ENCODE measurements around the gene EFCAB13.

DNA sequence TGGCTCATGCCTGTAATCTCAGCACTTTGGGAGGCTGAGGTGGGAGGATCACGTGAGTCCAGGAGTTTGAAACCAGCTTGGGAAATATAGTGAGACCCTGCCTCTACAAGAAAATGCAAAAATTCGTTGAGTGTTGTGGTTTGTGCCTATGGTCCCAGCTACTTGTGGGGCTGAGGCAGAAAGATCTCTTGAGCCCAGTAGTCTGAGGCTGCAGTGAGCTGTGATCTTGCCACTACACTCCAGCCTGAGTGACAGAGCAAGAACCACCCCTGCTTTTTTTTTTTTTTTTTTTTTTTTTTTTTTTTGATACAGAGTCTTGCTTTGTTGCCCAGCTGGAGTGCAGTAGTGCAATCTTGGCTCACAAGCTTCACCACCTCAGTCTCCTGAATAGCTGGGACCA is 36.1 kb upstream of the EFCAB13 start:
- TF ChIP-seq POLR2A (IDR thresholded peaks at IDR 0.05): no peak
- TF ChIP-seq, protein P1, sequence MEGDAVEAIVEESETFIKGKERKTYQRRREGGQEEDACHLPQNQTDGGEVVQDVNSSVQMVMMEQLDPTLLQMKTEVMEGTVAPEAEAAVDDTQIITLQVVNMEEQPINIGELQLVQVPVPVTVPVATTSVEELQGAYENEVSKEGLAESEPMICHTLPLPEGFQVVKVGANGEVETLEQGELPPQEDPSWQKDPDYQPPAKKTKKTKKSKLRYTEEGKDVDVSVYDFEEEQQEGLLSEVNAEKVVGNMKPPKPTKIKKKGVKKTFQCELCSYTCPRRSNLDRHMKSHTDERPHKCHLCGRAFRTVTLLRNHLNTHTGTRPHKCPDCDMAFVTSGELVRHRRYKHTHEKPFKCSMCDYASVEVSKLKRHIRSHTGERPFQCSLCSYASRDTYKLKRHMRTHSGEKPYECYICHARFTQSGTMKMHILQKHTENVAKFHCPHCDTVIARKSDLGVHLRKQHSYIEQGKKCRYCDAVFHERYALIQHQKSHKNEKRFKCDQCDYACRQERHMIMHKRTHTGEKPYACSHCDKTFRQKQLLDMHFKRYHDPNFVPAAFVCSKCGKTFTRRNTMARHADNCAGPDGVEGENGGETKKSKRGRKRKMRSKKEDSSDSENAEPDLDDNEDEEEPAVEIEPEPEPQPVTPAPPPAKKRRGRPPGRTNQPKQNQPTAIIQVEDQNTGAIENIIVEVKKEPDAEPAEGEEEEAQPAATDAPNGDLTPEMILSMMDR (IDR thresholded peaks at IDR 0.05): no peak

Measured in suprapubic skin (tissue), 3 donors.